Fibroblast of mammary gland (primary cell): ENCODE measurements around the gene OR14K1.
"Not testable (repeated sequence)": the region's sequence is repeated elsewhere in the genome, so short reads cannot be mapped to it uniquely, and the experiment has no call there.

Source experiments
- DNase-seq: peaks from one replicate; pipeline ENCODE4 v3.0.0-alpha.2; 2010; ENCODE audit warnings: low read depth
- H3K4me3 ChIP-seq: 2 replicates; pipeline ENCODE4 v1.5.1; 2011; ENCODE audit warnings: low read depth, mild to moderate bottlenecking, low read length, moderate library complexity; ENCODE audit not compliant: control insufficient read depth
- TF ChIP-seq, protein P1 (sequence below): conservative IDR thresholded peaks from 2 replicates; pipeline ENCODE4 v1.5.1; 2011; ENCODE audit warnings: low read depth, low read length, inconsistent platforms; ENCODE audit not compliant: control insufficient read depth, insufficient read depth

Gene OR14K1, protein sequence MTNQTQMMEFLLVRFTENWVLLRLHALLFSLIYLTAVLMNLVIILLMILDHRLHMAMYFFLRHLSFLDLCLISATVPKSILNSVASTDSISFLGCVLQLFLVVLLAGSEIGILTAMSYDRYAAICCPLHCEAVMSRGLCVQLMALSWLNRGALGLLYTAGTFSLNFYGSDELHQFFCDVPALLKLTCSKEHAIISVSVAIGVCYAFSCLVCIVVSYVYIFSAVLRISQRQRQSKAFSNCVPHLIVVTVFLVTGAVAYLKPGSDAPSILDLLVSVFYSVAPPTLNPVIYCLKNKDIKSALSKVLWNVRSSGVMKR

DNA sequence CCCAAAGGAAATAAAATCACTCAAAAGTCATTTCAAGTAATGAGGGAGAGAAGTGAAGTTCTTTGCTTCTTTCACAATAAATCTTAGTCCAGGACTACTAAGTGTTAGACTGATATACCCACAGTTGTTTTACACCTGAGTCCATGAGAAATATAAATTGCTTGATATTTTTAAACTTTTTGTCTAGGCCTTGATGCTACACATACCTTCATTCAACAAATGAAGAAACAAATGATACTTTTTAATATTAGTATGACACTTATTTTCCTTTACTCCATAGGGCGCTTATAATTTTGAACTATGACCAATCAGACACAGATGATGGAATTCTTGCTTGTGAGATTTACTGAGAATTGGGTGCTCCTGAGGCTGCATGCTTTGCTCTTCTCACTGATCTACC is at the start of gene OR14K1:
TSS of gene OR14K1 (plus strand) at position 301 of the 400 bp plus-strand sequence. CDS start at position 301, 0 bp downstream.
- no peak for DNase-seq
- no peak within 1 kb of the TSS for H3K4me3 ChIP-seq
- TF ChIP-seq, protein P1, sequence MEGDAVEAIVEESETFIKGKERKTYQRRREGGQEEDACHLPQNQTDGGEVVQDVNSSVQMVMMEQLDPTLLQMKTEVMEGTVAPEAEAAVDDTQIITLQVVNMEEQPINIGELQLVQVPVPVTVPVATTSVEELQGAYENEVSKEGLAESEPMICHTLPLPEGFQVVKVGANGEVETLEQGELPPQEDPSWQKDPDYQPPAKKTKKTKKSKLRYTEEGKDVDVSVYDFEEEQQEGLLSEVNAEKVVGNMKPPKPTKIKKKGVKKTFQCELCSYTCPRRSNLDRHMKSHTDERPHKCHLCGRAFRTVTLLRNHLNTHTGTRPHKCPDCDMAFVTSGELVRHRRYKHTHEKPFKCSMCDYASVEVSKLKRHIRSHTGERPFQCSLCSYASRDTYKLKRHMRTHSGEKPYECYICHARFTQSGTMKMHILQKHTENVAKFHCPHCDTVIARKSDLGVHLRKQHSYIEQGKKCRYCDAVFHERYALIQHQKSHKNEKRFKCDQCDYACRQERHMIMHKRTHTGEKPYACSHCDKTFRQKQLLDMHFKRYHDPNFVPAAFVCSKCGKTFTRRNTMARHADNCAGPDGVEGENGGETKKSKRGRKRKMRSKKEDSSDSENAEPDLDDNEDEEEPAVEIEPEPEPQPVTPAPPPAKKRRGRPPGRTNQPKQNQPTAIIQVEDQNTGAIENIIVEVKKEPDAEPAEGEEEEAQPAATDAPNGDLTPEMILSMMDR: no peak

DNA sequence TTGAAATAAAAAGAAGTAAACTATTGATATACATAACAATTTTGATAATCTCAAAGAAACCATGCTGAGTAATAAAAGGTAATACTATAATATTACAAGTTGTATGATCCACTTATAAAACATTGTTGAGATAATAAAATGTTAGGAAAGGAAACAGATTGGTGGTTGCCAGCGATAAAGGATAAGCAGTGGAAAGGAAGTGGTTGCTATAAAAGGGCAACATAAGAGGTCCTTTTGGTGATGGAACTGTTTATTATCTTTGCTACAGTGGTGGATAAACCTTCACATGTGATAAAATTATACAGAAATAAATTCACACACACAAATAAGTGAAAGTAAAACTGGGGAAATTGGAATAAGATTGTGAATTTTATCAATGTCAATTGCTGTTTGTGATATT is 37.1 kb upstream of the OR14K1 start:
- TF ChIP-seq, protein P1: no peak
- no peak for DNase-seq
- H3K4me3 ChIP-seq: no peak overlapping the region

DNA sequence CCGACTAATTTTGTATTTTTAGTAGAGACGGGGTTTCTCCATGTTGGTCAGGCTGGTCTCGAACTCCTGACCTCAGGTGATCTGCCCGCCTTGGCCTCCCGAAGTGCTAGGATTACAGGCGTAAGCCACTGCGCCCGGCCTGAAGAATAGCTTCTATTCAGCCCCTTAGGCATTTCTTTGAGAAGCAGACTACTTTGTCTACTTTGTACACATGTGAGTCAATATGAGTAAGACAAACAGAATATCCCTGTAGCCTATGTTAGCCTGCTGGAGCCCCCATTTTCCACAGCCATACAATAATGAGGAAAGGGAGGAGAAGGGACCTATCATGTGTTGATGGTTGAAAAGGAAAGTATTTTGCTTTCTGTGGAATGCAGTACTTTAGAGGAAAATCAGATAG is 27.7 kb upstream of the OR14K1 start:
- H3K4me3 ChIP-seq, DNase-seq: not testable (repeated sequence)

- TF ChIP-seq, protein P1: no peak
- no peak overlapping the region for H3K4me3 ChIP-seq
- no peak for DNase-seq
Measured at GRCh38 chr1:247713753-247714152, 24.7 kb upstream of the OR14K1 start.

DNA sequence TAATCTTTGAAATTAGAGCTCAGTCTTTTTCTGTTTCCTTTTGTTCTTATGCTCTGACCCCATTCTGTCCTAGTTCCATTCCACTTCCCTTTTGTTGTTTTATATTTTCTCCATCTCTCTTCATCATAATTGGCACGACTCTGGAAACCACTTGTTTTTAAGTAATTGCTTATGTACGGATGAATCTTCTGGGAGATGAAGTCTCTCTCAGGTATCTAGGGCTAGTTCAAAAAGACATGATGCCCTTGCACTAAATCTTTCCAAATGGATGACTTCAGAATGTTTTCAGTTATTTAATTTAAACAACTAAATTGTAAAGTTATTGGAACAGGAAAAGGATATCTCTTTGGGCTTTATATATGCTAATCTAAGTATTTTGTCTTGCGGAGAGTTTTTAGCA is 21.9 kb upstream of the OR14K1 start, which contains the start of gene OR6F1:
TSS of gene OR6F1 (minus strand) at position 101 of the 400 bp plus-strand sequence. CDS start 3,891 bp downstream, outside the sequence.
- TF ChIP-seq, protein P1: no peak
- no peak within 1 kb of the TSS for H3K4me3 ChIP-seq
- DNase-seq: no peak

DNA sequence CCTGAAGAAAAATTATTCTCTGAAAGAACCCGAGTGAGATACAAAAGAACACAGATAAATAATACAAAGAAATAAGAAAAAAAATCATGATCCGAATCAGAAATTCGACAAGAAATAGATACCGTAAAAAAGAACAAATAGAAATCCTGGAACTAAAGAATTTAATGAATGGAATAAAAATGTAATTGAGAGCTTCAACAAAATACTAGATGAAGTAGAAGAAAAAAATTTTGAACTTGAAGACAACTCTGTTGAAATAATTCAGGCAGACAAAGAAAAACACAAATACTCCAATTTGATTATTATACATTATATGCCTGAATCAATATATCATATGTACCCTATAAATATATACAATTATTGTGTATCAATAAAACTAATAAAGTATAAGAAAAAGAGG is 17.2 kb upstream of the OR14K1 start:
- no peak overlapping the region for H3K4me3 ChIP-seq
- TF ChIP-seq, protein P1: no peak
- no peak for DNase-seq

DNA sequence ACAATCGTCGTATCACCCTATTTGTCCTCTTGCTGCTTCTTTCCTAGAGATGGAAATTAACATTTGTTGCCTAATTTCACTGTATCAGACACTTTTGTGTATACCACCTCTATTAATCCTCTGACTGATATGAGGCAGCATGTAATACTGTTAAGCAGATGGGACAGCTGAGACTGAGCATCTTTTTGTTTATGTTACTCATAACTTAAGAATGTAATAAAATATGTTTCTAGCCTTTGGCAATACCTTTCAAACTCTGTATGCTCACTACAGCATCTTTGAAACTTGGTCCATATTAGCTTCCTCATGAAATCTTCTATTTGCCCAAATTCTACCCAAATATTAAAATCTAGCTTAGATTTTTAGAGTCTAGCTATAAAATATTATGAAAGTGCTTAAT is 2.3 kb downstream of the OR14K1 start:
- no peak overlapping the region for H3K4me3 ChIP-seq
- no peak for DNase-seq
- TF ChIP-seq, protein P1: no peak
